HG02943 (cell line): ENCODE measurements around the gene KIF25.
"Not testable (repeated sequence)": the region's sequence is repeated elsewhere in the genome, so short reads cannot be mapped to it uniquely, and the experiment has no call there.

Experiments
- ATAC-seq: cut with Tn5 transposase; IDR thresholded peaks from one replicate; pipeline ENCODE4 v1.9.1; 2021; ENCODE audit warnings: mild to moderate bottlenecking, low read depth, moderate library complexity; ENCODE audit not compliant: unreplicated experiment

Gene KIF25

DNA sequence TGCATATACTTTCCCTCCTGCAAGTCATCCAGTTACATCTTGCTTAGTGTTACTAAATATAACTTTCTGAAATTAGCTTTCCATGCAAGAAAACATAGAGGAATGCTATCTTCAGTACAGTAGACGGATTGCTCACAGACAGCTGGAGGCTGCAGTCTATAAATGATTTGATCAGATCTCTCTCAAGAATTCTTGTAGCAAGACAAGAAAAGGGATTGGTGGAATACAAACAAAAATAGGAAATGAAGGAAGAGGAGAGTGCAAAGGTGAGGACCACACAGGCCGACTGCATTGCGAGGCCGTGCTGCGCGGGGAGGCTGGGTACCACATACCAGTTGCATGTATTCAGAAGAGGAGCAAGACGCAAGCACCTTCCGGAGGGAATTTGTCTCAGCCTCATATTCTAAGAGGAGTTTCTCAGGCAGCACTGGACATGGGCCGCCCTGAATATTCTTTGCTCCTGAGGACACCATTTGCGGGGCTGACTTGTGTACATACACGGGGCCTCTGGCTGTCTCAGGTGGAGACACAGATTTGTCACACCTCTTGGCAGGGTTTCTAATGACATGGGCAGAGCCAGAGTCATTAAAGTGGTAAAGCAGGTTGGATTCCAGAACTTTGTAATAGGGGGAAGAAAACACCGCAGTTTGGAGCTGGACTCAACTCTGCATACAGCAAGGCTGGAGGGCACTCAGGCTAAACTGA lies 22.7 kb upstream of the KIF25 start:
- ATAC-seq = no peak

DNA sequence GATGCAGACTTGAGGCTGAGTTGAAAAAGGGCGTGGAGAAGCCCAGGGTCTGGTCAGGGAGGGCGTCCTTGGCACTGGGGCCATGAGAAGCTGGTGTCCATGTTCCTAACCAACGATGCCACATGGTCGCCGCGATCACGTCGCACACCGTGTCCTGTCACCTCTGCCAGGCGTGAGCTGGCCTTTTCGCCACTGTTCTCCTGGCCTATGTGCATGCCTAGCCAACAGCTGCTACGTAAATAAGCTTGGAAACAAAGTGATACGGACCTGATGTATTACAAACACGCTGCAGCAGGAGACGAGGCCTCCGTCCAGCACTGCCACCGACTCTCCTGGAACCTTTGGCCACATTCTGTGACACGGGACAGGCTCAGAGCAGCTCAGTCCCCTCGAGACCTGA lies 22.0 kb upstream of the KIF25 start:
- ATAC-seq = no peak

DNA sequence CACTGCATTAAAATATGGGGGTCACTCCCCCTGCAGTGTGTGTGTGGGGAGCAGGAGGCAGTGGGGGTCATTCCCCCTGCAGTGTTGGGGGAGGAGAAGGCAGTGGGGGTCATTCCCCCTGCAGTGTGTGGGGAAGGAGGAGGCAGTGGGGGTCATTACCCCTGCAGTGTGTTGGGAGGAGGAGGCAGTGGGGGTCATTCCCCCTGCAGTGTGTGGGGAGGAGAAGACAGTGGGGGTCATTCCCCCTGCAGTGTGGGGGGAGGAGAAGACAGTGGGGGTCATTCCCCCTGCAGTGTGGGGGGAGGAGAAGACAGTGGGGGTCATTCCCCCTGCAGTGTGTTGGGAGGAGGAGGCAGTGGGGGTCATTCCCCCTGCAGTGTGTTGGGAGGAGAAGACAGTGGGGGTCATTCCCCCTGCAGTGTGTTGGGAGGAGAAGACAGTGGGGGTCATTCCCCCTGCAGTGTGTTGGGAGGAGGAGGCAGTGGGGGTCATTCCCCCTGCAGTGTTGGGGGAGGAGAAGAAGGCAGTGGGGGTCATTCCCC lies 21.3 kb upstream of the KIF25 start:
- not testable (repeated sequence) for ATAC-seq

DNA sequence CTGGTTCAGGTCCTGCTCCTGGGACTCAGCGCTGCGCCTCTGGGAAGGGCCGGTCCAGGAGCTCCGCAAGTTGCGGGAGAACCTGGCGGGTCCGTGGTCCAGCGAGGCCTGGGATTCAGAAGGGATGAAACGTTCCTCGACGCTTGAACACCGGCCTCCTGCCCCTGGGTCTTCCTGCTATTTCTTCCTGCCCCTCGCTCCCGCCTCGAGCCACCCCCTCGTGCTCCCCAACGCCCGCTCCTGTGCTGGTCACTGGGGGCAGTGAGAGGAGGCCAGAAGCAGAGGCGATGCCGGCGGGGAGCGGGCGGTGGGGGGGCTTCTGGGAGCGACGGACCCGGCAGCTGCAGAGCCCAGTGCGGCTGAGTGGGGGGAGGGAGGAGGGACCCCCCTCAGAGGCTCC lies 20.8 kb upstream of the KIF25 start:
- ATAC-seq = no peak

DNA sequence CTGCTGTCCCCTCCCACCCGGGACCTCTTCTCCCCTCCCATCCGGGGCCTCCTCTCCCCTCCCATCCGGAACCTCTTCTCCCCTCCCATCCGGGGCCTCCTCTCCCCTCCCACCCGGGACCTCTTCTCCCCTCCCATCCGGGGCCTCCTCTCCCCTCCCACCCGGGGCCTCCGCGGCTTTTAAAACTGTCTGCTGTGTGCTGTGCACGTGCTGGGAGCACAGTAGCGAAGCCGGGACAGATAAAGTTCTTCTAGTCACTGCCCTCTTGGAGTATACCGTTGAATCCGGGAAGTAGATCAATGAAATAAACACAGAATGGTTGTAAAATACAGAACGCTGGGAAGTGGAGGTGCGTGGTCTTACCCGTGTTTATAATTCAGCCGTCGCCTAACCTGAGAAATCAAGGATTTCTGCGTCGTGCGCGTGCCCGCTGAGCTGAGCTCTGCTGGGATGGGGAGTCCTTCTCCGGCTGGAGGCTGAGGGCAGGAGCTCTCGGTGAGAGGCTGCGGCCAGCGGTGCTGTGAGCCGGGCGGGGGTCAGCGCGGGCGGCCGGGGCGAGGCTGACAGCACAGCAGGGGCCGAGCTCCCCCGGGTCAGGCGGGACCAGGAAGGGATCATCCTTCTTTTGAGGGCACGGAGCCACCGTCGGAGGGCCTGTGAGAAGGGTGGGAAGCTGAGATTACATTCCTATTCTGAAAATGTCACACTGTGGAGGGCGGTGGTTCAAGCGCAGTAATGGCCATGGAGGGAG lies 19.6 kb upstream of the KIF25 start:
- no peak for ATAC-seq

DNA sequence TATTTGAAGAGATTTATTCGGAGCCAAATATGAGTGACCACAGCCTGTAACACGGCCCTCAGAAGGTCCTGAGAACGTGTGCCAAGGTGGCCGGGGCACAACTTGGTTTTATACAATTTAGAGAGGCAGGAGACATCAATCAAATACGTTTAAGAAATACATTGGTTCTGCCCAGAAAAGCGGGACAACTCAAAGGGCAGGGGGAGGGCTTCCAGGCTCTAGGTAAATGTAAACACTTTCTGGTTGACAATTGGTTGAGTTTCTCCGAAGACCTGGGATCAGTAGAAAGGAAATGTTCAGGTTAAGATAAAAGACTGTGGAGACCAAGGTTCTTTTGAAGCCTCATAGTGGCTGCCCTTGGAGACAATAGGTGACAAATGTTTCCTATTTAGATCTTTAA lies 18.9 kb upstream of the KIF25 start:
- ATAC-seq = no peak

DNA sequence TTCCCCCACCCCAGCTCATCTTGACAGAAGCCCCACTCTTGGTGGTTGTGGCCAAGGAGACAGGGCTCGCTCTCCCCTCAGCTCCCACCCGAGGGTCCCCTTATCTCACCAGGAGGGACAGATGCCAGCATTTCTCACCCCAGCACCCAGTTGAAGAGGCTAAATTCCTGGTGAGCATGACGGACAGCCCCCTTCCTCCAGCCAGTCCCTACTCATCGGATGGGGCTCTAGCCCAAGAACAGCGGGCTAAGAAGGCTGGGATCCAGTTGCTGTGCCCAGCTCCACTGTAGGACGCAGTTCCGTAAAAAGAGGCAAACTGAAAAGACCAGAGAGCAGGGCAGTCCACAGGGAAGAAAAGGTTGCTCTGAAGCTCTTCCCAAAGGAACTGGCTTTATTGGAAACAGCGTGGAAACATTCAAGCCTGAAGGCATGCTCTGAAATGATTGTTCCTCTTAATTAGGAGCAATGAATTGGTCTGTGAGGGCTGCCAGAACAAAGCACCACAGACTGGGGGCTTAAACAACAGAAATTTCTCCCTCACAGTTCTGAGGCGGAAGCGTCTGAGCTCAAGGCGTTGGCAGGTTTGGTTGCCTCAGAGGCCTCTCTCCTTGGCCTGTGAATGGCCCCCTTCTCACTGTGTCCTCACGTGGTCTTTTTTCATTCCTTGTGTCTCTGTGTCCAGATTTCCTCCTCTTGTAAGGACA lies 17.9 kb upstream of the KIF25 start:
- ATAC-seq = no peak

DNA sequence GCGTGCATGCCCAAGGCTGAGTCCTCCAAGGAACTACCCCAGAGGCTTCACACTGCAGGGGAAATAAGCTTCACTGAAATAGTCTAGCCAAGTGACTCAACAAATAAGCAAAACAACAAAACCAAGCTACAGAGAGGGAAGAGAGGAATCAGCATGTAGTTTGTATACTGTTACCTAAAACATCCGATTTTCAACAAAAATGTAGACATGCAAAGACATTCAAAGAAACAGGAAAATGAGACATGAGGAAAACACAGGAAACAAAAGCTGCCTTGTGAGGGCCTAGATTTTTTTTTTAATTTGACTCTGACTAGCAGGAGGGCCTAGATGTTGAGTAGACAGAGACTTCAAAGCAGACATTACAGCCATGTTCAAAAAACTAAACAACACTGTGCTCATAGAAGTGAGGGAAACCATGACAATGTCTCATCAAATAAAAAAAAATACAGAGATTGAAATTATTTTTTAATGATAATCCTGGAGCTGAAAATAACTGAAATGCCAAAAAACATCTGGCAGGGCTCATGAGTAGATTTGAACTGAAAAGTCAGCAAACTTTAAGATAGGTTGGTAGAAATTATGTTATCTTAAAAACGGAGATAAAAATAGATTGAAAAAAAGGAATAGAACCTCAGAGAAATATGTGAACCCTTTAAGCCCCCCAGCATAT lies 16.4 kb upstream of the KIF25 start:
- no peak for ATAC-seq

DNA sequence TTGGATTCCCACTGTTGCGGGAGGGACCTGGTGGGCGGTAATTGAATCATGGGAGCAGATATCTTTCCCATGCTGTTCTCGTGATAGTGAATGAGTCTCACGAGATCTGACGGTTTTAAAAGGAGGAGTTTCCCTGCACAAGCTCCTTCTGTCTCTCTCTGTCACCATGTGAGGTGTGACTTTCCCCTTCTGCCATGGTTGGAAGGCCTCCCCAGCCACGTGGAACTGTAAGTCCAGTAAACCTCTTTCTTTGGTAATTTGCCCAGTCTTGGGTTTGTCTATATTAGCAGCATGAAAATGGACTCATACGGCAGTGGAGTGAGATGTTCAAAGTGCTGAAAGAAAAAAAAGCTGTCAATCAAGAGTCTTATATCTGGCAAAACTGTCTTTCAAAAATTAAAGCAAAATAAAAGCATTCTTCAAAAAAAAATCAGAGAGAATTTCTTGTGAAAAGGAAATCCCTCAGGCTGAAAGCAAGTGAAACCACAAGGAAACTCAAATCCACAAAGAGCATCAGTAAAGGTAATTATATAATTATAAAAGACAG lies 15.5 kb upstream of the KIF25 start:
- no peak for ATAC-seq

DNA sequence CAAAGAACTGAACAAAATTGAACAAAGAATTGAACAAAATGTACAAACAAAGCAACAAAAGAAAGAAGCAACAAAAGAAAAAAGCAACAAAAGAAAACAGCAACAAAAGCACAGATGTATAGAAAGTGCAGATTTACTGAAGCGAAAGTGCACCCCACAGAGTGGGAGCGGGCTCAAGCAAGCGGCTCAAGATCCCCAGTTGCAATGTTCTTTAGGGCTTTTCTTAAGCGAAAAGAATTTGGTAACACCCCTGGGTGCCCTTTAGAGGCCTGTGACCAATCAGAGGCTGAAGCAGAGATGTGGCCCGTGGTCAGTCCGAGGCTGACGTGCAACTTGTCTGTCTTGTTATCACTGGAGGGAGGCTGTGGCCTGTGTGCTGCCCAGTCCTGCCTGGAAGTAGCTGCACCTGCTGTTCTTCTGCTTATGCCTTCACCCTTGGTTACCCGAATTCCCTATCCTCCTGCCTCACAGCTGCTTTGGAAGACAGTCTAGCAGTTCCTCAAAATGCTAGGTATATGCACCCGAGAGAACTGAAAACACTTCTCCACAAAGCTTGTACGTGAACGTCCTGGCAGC lies 13.2 kb upstream of the KIF25 start:
- no peak for ATAC-seq

DNA sequence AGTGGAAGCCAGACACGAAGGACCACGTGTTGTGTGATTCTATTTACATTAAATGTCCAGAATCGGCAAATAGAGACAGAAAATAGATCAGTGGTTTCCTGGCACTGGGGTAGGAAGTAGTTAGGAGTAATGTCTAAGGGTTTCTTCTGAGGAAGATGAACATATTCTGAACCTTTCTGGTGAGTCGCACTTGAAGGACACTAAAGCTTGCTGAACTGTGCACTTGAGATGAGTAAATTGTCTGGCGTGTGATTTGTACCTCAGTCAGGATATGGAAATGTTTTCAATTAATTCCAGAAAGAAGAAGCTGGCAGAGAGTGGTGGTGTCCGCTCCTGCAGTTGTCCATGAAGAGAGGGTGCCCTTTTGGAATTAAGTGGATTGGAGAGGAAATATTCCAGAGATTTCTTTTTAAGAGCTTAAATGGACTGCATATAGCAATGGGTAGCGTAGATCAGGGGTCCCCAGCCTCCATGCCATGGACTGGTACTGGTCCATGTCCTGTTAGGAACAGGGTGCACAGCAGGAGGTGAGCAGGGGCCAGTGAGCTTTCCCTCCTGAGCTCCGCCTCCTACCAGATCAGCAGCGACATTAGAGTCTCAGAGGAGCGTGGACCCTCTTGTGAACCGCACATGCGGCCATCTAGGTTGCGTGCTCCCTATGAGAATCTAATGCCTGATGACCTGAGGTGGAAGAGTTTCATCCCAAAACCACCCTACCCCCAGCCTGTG lies 12.4 kb upstream of the KIF25 start:
- ATAC-seq = no peak

DNA sequence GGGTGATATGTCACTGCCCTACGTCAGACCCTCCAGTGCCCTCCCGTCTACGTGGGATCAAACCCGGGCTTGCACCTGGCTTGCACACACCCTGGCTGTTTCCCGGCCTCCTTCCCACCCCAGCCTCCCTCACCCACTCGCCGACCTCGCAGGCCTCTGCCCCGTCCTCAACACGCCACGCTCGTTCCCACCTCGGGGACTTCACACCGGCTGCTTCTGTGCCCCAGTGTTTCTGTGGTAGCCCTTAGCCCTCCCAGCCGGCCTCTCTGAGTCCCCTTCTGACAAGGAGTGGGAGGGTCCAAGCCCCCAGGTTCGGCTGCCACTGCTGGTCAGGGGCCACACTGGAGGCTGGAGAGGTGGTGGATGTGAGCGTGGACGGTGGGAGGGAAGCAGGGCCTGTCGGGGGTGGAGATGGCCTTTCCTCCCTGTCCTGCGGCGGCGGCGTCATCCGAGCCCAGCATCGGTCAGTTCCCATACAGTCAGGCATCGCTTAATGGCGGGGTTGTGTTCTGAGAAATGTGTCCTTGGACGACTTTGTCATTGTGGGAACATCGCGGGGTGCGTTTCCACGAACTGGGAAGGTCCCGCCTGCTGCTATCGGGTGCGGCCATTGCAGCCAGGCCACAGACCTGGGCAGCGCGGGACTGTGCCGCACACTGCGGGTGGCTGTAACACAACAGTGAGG lies 11.4 kb upstream of the KIF25 start:
- ATAC-seq = no peak

DNA sequence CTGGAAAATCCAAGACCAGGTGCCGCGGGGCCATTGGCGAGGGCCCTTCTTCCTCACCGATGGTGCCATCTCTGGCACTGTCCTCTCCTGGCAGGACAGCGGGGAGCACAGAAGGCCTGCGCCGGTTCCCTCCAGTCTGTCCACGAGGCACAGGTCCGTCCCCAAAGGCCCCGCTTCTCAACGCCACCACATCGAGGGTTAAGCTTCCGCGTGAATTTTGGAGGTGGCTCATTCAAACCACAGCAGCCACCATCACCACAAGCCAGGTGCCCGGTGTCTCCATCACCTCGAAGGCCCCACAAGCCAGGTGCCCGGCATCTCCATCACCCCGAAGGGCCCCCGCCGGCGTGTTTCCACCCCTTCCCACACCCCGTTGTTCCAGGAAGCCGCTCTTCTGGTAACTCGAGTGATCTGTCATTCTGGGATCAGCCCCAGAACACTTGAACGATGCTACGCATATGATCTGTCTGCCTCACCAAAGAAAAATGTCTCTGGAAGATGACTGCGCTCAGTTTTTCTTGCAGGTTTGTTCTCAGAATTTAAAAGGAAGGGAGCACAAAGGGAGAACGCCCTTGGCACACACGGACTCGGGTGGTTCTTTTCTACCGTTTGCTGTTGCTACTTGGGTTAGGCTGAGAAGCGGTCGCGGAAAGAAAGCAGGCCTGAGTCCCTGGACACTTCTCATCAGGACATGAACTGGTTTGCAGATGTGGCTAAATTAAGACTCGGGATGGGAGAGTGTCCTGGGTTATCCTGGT lies 9.9 kb upstream of the KIF25 start:
- no peak for ATAC-seq

DNA sequence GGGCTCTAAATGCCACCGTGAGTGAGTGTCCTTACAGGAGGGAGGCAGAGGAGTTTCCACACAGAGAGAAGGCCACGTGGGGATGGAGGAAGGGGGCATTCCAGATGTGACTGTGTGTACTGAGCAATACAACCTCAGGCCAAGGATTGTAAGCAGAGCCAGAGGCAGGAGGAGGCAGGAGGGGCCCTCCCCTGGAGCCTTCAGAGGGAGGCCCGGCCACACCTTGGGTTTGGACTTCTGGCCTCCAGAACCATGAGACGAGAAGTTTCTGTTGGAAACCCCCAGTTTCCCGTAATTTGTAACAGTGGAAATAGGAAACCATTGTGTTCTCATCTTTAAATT lies 9.3 kb upstream of the KIF25 start:
- ATAC-seq = no peak

DNA sequence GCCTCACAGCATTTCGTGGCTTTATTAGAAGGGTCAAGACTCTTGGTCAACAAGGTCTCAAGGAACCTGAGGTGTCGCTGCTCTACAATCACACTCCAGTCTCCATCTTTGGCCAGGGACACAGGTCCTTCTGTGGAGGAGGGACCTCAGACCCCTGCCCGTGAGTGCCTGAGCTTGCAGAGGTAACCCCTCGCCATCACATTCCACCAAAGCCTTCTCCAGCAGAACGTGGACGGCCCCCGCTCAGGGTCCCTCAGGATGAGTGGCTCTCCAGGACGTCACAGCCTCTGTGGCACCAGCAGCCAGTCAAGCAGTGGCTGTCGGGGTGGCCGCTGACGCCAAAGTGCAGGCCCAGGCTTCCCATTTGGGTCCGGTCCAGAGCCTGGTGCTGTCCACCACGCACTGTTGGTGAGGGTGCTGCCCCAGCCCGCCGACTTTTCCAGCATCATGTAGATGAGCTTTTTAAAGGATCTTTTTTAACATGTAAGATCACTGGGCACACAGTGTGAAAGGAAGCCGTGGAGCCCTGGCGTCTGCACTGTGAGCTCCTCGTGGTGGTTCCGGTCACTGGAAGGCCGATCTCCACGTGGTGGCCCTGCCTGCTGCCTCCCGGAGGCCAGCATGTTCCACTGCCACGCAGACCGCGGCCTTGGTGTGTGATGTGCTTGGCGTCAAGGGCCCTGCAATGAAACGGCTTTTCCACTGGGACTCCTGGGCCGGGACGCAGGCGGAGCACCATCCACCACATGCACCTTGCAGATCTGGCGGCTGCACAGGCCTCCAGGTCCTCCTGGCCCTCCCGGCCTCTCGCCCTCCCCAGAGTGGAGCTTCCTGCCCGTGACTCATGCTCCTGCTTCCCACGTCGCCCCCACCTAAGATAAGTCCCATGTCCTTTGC lies 8.3 kb upstream of the KIF25 start:
- no peak for ATAC-seq

DNA sequence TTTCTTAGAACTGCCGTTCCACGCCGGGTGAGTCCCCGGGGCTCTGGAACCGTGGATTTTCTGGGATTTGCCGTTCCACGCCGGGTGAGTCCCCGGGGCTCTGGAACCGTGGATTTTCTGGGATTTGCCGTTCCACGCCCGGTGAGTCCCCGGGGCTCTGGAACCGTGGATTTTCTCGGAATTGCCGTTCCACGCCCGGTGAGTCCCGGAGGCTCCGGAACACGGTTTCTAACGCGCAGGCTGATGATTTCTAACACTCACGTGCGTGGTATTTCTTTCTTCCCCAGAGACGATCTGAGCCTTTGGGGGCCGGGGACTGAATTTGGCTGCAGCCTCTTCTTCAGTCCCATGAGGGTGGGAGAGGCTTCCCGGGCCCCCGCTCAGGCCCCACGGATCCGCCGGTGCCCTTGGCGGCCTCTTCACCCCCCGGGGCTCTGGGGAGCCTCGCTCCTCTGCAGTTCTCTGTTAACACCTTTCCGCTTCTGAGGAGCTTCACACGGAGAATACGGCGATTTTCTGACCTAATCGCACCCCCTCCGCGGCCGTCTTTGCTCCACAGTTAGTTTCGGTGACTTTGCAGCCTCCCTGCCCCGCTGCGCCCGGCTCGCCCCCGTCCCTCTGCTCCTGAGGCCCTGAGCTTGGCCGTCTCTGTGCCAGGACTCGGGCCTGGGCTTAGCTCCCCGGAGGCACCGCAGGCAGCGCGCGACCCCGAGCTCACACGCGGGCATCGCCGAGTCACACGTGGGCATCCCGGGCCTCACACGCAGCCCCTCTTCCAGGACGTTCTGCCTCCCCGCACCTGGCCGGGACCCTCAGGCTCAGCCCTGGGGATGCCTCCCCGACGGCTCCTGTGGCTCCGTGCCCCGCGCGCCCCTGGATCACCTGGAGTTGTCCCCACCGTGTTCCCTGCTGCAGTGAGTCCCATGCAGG lies 7.2 kb upstream of the KIF25 start:
- ATAC-seq = no peak
